ENCODE measurements around the gene FANCD2. TPM values are rescaled to one million over a fixed set of nuclear protein-coding genes. Genes with fewer than 3 reads are reported as not detected.

Gene FANCD2
- total RNA-seq, 1 donor from 2014 or later, result 4.4 TPM

DNA sequence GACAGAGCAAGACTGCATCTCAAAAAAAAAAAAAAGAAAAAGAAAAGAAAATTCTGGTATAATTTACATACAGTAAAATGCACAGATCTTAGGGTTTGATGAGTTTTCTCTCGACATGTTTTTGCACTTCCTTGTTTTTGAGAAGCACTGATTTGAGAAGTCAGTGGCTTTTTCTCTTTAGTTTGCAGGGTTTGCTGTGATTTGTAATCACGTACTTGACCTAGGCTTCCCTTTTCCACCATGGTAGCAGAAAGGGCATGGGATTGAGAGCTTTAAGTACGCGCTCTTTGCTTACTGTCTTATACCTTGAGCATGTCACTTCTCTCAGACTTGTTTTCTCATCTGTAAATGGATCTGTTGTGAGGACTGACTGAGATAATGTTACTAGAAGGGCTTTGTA lies 119.4 kb downstream of the FANCD2 start:
- Histone ChIP-seq H3K9me3 (no peaks in the 10 kb centered on the region), H3K4me1 (peaks cover 44% of the 10 kb centered on the region), H3K4me3 (no peak overlapping the region), H3K27me3 (no peaks in the 10 kb centered on the region), H3K27ac (no peak overlapping the region), H3K36me3 (peaks cover 3 to 15% of the 10 kb centered on the region in 2 donors)
- DNase-seq (ENCODE audit: extremely low spot score in 2 of 2), result no peak
- TF ChIP-seq, protein P1, sequence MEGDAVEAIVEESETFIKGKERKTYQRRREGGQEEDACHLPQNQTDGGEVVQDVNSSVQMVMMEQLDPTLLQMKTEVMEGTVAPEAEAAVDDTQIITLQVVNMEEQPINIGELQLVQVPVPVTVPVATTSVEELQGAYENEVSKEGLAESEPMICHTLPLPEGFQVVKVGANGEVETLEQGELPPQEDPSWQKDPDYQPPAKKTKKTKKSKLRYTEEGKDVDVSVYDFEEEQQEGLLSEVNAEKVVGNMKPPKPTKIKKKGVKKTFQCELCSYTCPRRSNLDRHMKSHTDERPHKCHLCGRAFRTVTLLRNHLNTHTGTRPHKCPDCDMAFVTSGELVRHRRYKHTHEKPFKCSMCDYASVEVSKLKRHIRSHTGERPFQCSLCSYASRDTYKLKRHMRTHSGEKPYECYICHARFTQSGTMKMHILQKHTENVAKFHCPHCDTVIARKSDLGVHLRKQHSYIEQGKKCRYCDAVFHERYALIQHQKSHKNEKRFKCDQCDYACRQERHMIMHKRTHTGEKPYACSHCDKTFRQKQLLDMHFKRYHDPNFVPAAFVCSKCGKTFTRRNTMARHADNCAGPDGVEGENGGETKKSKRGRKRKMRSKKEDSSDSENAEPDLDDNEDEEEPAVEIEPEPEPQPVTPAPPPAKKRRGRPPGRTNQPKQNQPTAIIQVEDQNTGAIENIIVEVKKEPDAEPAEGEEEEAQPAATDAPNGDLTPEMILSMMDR (IDR thresholded peaks at IDR 0.05), result no peak
- intact Hi-C loops (cut with DNase I), result no loop called here

GRCh38 chr3:10149226-10149625 lies 123.0 kb downstream of the FANCD2 start:
- DNase-seq (ENCODE audit: extremely low spot score in 2 of 2), result no peak
- TF ChIP-seq, protein P1 (IDR thresholded peaks at IDR 0.05), result no peak
- TF ChIP-seq POLR2A (IDR thresholded peaks at IDR 0.05), result no peak
- no peak for TF ChIP-seq POLR2AphosphoS5 (IDR thresholded peaks at IDR 0.05; ENCODE audit: insufficient read depth in 1 of 2, low read depth in 1 of 2)
- H3K36me3 ChIP-seq, result peaks cover 3 to 48% of the 10 kb centered on the region in 2 donors
- H3K9me3 ChIP-seq, result no peaks in the 10 kb centered on the region
- H3K27me3 ChIP-seq, result no peaks in the 10 kb centered on the region
- no peak overlapping the region for H3K27ac ChIP-seq
- intact Hi-C loops (cut with DNase I), result no loop called here
- peaks cover 22% of the 10 kb centered on the region for H3K4me1 ChIP-seq
- H3K4me3 ChIP-seq, result no peak overlapping the region

DNA sequence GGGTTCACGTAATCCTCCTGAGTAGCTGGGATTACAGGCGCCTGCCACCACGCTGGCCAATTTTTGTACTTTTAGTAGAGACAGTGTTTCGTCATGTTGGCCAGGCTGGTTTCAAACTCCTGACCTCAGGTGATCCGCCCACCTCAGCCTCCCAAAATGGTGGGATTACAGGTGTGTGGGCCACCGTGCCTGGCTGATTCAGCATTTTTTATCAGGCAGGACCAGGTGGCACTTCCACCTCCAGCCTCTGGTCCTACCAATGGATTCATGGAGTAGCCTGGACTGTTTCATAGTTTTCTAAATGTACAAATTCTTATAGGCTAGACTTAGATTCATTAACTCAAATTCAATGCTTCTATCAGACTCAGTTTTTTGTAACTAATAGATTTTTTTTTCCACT lies 124.8 kb downstream of the FANCD2 start:
- H3K4me1 ChIP-seq, result peaks cover 5% of the 10 kb centered on the region
- no peaks in the 10 kb centered on the region for H3K27me3 ChIP-seq
- DNase-seq (ENCODE audit: extremely low spot score in 2 of 2), result no peak
- no peak overlapping the region for H3K4me3 ChIP-seq
- intact Hi-C loops (cut with DNase I), result no loop called here
- H3K27ac ChIP-seq, result no peak overlapping the region
- H3K36me3 ChIP-seq, result peaks cover 3 to 53% of the 10 kb centered on the region in 2 donors
- TF ChIP-seq, protein P1 (IDR thresholded peaks at IDR 0.05), result no peak
- H3K9me3 ChIP-seq, result no peaks in the 10 kb centered on the region

Small RNA genes within 50 kb of the gene (small RNA-seq; reads per million reads assigned to genes)
- gene CYCSP10 (not detected), gene RNU6-670P (not detected)

Other genes starting within 250 kb of the FANCD2 start
- gene TADA3, start 234.0 kb upstream of the FANCD2 start, total RNA-seq, result 58.9 TPM
- 124 TPM for gene ARPC4, start 233.4 kb upstream of the FANCD2 start, total RNA-seq
- 73.4 TPM for gene TTLL3, start 216.2 kb upstream of the FANCD2 start, total RNA-seq
- 50.6 TPM for gene RPUSD3, start 182.4 kb upstream of the FANCD2 start, total RNA-seq
- 51.3 TPM for gene CIDEC, start 146.2 kb upstream of the FANCD2 start, total RNA-seq
- 32.7 TPM for gene JAGN1, start 135.8 kb upstream of the FANCD2 start, total RNA-seq
- 15.2 TPM for gene IL17RE, start 123.6 kb upstream of the FANCD2 start, total RNA-seq
- gene IL17RC, start 109.3 kb upstream of the FANCD2 start, total RNA-seq, result 66.3 TPM
- gene CRELD1, start 92.6 kb upstream of the FANCD2 start, total RNA-seq, result 27.0 TPM
- gene PRRT3, start 74.0 kb upstream of the FANCD2 start, total RNA-seq, result 1.7 TPM
- gene EMC3, start 39.6 kb upstream of the FANCD2 start, total RNA-seq, result 36.6 TPM
- not detected for gene FANCD2OS, start 81.8 kb downstream of the FANCD2 start, total RNA-seq
- 94.5 TPM for gene BRK1, start 89.2 kb downstream of the FANCD2 start, total RNA-seq
- 48.4 TPM for gene VHL, start 115.3 kb downstream of the FANCD2 start, total RNA-seq
- gene IRAK2, start 138.5 kb downstream of the FANCD2 start, total RNA-seq, result 10.6 TPM
- gene TATDN2, start 222.0 kb downstream of the FANCD2 start, total RNA-seq, result 34.4 TPM